K562 (cell line): ENCODE results near the gene MATN1. TPM values are rescaled to one million over a fixed set of nuclear protein-coding genes. Genes with fewer than 3 reads are reported as not detected.
A peak's percentile ranks its signal among the peaks of the same experiment; 100 is the strongest.

Source experiments
- BRF1 ChIP-seq: IDR thresholded peaks from 3 replicates; pipeline ENCODE4 v1.6.1; 2011; ENCODE audit warnings: borderline replicate concordance, mild to moderate bottlenecking; ENCODE audit not compliant: insufficient read length; ENCODE audit errors: extremely low read depth
- CREB1 ChIP-seq, 2 experiments: sonication (generic) in 1 of 2; formaldehyde crosslinking in 1 of 2; IDR thresholded peaks; 2 replicates each; pipeline versions ENCODE4 v1.6.1 to v1.8.0; 2012 to 2022; ENCODE audit warnings: inconsistent platforms in 1 of 2, mild to moderate bottlenecking in 1 of 2, missing genetic modification reagents in 1 of 2, moderate library complexity in 1 of 2
- KLF16 ChIP-seq: IDR thresholded peaks from 2 replicates; pipeline ENCODE4 v1.6.1; 2016; ENCODE audit warnings: antibody characterized with exemption
- NR2C2 ChIP-seq, 2 experiments: fragments of 200-800 bp in 1 of 2; sonication (Bioruptor generic) in 1 of 2; sonication (generic) in 1 of 2; formaldehyde crosslinking in 1 of 2; IDR thresholded peaks; 2 replicates each; pipeline versions ENCODE4 v1.6.1 to v1.8.0; 2016 to 2022; ENCODE audit warnings: mild to moderate bottlenecking in 1 of 2, missing compliant biosample characterization in 1 of 2, missing genetic modification characterization in 1 of 2, missing genetic modification reagents in 1 of 2
- PCBP2 ChIP-seq: fragments of 200-400 bp; formaldehyde crosslinking; IDR thresholded peaks from 2 replicates; pipeline ENCODE4 v1.6.1; 2018; ENCODE audit warnings: low read length, low read depth, mild to moderate bottlenecking, moderate library complexity; ENCODE audit not compliant: poor library complexity, severe bottlenecking
- SRSF3 ChIP-seq: fragments of 200-400 bp; formaldehyde crosslinking; IDR thresholded peaks from 2 replicates; pipeline ENCODE4 v1.6.1; 2016; ENCODE audit warnings: mild to moderate bottlenecking, low read length, moderate library complexity; ENCODE audit not compliant: insufficient read depth
- ZNF584 ChIP-seq: fragments of 200-800 bp; sonication (Bioruptor generic); IDR thresholded peaks from 2 replicates; pipeline ENCODE4 v1.6.1; 2016; ENCODE audit warnings: low read depth, mild to moderate bottlenecking, missing genetic modification characterization, missing compliant biosample characterization
- polyA plus RNA-seq, 8 experiments: library from polyadenylated mRNA; depleted of rRNA in 4 of 8; stranded (reverse) in 5 of 8; unstranded in 3 of 8; fragments of >200 nt; fragmentation: Nextera tagmentation in 2 of 8; fragmentation: Illumina TruSeq in 1 of 8; extraction: Ambion mirVana in 2 of 8; extraction: Trizol in 1 of 8; gene quantifications; 2 replicates each; pipeline versions ENCODE4 v1.2.1 to v1.2.3, GENCODE V29; 2011 to 2014; ENCODE audit warnings: inconsistent platforms in 1 of 8, missing spikeins in 1 of 8
- total RNA-seq, 7 experiments: library from RNA; depleted of rRNA in 6 of 7; stranded (reverse); fragments of >200 nt in 6 of 7; fragmentation: Illumina TruSeq in 2 of 7; extraction: Trizol in 2 of 7; gene quantifications; 2 replicates each; pipeline versions ENCODE4 v1.2.1 to v1.2.3, GENCODE V29; 2011 to 2021; ENCODE audit warnings: low replicate concordance in 1 of 7
- TF ChIP-seq, protein P1 (sequence below): fragments of 250-450 bp; sonication (Bioruptor Pico); IDR thresholded peaks from 2 replicates; pipeline ENCODE4 v1.4.0; 2020; ENCODE audit warnings: mild to moderate bottlenecking
- TF ChIP-seq, protein P2 (sequence below): fragments of 450-650 bp; IDR thresholded peaks from 2 replicates; pipeline ENCODE4 v1.6.1; 2016; ENCODE audit warnings: mild to moderate bottlenecking
- TF ChIP-seq, protein P3 (sequence below): fragments of 450-650 bp; IDR thresholded peaks from 2 replicates; pipeline ENCODE4 v1.6.1; 2016; ENCODE audit warnings: missing biosample characterization, missing genetic modification characterization
- TF ChIP-seq, protein P4 (sequence below), 2 experiments: fragments of 450-650 bp; formaldehyde crosslinking in 1 of 2; IDR thresholded peaks; 2 replicates each; pipeline versions ENCODE4 v1.4.0 to v1.6.1; 2014 to 2020; ENCODE audit warnings: mild to moderate bottlenecking in 2 of 2, borderline replicate concordance in 1 of 2, low read depth in 1 of 2

Gene MATN1
- total and polyA plus RNA-seq, 9 of the 15 experiments (the other 6 are each of a cell fraction or from before 2014, with no cell fraction given): 0.10 to 2.3 (median 1.2) TPM

DNA sequence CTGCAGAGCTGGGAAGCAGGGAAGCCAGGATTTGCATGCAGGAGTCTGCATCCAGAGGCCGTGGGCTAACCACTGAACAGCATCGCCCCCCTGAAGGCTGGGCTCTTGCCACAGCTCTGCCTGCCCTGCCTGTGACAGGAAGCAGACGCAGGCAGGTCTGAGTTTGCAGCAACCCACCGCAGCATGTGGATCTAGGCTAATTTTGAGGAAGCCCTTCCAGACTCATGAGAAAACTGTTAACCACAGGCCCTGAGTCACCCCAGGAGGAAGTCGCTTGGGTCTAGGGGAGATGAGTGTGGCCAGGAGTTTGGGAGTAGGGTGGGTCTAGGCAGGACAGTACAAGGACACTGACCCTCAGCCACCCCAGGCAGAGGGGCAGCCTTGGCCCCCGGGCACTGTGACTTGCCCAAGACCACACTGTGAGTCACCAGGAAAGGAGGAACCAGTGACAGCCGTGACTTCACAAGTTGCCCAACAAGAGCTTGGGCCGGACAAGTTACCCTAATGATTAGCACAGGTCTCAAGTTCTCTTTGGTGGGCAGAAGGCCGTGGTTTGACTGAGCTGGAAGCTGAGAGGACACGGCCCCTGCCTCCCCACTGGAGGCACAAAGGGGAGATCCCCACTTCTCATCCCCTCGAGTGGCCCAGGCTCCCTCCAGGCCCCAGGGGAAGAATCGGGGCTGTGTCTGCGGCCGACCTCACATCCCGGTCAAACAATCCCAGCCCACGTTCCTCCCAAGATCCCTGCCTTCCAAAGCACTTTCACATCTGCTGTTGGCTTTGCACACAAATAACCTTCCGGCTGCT lies 33.4 kb upstream of the MATN1 start (continued):
- TF ChIP-seq, protein P1, sequence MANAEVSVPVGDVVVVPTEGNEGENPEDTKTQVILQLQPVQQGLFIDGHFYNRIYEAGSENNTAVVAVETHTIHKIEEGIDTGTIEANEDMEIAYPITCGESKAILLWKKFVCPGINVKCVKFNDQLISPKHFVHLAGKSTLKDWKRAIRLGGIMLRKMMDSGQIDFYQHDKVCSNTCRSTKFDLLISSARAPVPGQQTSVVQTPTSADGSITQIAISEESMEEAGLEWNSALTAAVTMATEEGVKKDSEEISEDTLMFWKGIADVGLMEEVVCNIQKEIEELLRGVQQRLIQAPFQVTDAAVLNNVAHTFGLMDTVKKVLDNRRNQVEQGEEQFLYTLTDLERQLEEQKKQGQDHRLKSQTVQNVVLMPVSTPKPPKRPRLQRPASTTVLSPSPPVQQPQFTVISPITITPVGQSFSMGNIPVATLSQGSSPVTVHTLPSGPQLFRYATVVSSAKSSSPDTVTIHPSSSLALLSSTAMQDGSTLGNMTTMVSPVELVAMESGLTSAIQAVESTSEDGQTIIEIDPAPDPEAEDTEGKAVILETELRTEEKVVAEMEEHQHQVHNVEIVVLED (CRISPR knock-in tag): 0 out of 2 replicates have a peak, but pooled peaks have one; percentile 36
- TF ChIP-seq CREB1 (IDR thresholded peaks at IDR 0.05): no peak
- no peak for TF ChIP-seq CREB1 (CRISPR knock-in tag; IDR thresholded peaks at IDR 0.05)
- TF ChIP-seq BRF1: no peak
- TF ChIP-seq, protein P2, sequence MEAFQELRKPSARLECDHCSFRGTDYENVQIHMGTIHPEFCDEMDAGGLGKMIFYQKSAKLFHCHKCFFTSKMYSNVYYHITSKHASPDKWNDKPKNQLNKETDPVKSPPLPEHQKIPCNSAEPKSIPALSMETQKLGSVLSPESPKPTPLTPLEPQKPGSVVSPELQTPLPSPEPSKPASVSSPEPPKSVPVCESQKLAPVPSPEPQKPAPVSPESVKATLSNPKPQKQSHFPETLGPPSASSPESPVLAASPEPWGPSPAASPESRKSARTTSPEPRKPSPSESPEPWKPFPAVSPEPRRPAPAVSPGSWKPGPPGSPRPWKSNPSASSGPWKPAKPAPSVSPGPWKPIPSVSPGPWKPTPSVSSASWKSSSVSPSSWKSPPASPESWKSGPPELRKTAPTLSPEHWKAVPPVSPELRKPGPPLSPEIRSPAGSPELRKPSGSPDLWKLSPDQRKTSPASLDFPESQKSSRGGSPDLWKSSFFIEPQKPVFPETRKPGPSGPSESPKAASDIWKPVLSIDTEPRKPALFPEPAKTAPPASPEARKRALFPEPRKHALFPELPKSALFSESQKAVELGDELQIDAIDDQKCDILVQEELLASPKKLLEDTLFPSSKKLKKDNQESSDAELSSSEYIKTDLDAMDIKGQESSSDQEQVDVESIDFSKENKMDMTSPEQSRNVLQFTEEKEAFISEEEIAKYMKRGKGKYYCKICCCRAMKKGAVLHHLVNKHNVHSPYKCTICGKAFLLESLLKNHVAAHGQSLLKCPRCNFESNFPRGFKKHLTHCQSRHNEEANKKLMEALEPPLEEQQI: no peak
- TF ChIP-seq, protein P3, sequence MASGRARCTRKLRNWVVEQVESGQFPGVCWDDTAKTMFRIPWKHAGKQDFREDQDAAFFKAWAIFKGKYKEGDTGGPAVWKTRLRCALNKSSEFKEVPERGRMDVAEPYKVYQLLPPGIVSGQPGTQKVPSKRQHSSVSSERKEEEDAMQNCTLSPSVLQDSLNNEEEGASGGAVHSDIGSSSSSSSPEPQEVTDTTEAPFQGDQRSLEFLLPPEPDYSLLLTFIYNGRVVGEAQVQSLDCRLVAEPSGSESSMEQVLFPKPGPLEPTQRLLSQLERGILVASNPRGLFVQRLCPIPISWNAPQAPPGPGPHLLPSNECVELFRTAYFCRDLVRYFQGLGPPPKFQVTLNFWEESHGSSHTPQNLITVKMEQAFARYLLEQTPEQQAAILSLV (tag): no peak
- TF ChIP-seq KLF16: no peak
- TF ChIP-seq PCBP2: no peak
- peak; percentile 66; the same call in 1 of the 2 replicates for TF ChIP-seq ZNF584
- TF ChIP-seq, protein P4, sequence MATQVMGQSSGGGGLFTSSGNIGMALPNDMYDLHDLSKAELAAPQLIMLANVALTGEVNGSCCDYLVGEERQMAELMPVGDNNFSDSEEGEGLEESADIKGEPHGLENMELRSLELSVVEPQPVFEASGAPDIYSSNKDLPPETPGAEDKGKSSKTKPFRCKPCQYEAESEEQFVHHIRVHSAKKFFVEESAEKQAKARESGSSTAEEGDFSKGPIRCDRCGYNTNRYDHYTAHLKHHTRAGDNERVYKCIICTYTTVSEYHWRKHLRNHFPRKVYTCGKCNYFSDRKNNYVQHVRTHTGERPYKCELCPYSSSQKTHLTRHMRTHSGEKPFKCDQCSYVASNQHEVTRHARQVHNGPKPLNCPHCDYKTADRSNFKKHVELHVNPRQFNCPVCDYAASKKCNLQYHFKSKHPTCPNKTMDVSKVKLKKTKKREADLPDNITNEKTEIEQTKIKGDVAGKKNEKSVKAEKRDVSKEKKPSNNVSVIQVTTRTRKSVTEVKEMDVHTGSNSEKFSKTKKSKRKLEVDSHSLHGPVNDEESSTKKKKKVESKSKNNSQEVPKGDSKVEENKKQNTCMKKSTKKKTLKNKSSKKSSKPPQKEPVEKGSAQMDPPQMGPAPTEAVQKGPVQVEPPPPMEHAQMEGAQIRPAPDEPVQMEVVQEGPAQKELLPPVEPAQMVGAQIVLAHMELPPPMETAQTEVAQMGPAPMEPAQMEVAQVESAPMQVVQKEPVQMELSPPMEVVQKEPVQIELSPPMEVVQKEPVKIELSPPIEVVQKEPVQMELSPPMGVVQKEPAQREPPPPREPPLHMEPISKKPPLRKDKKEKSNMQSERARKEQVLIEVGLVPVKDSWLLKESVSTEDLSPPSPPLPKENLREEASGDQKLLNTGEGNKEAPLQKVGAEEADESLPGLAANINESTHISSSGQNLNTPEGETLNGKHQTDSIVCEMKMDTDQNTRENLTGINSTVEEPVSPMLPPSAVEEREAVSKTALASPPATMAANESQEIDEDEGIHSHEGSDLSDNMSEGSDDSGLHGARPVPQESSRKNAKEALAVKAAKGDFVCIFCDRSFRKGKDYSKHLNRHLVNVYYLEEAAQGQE (IDR thresholded peaks at IDR 0.05; ENCODE audit: borderline replicate concordance): no peak
- TF ChIP-seq, protein P4 (CRISPR knock-in tag; IDR thresholded peaks at IDR 0.05; ENCODE audit: low read depth): peak; percentile 63; the same call in 1 of the 2 replicates
- no peak for TF ChIP-seq NR2C2 (CRISPR knock-in tag; IDR thresholded peaks at IDR 0.05)
- TF ChIP-seq NR2C2 (tag; IDR thresholded peaks at IDR 0.05): peak; percentile 83
- no peak for TF ChIP-seq SRSF3
